ENCODE results near the gene HOXA2. TPM values are rescaled to one million over a fixed set of nuclear protein-coding genes. Genes with fewer than 3 reads are reported as not detected.

The HOXA2 gene
- total and polyA plus RNA-seq, 12 donors = 0.41 to 5.7 (median 1.2) TPM; not detected in 1

GRCh38 chr7:27145165-27145913 lies 42.9 kb upstream of the HOXA2 start:
- Histone ChIP-seq H3K27ac (peak overlapping the region in 4 of 5 donors; percentile 49 to 99 (median 78)), H3K4me1 (replicated peaks in 1 of 2) (peaks cover 16 to 28% of the 10 kb centered on the region in 2 donors), H3K36me3 (replicated peaks in 1 of 2) (peaks cover 0 to 12% of the 10 kb centered on the region in 2 donors), H3K27me3 (no peaks in the 10 kb centered on the region), H3K4me3 (peak overlapping the region in 1 of 4 donors; percentile 17), H3K9me3 (replicated peaks in 1 of 3) (no peaks in the 10 kb centered on the region)
- intact Hi-C loops (cut with DNase I) = no loop called here
- WGBS, 4 donors = 66 to 76% (median 70%) methylated on average over 37 to 47 of the region's 47 CpGs
- peak in 3 of 7 donors; percentile 23 to 59 (median 27) for DNase-seq
- TF ChIP-seq, protein P1, sequence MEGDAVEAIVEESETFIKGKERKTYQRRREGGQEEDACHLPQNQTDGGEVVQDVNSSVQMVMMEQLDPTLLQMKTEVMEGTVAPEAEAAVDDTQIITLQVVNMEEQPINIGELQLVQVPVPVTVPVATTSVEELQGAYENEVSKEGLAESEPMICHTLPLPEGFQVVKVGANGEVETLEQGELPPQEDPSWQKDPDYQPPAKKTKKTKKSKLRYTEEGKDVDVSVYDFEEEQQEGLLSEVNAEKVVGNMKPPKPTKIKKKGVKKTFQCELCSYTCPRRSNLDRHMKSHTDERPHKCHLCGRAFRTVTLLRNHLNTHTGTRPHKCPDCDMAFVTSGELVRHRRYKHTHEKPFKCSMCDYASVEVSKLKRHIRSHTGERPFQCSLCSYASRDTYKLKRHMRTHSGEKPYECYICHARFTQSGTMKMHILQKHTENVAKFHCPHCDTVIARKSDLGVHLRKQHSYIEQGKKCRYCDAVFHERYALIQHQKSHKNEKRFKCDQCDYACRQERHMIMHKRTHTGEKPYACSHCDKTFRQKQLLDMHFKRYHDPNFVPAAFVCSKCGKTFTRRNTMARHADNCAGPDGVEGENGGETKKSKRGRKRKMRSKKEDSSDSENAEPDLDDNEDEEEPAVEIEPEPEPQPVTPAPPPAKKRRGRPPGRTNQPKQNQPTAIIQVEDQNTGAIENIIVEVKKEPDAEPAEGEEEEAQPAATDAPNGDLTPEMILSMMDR (IDR thresholded peaks at IDR 0.05) = no peak
- TF ChIP-seq POLR2A (IDR thresholded peaks at IDR 0.05) = no peak

DNA sequence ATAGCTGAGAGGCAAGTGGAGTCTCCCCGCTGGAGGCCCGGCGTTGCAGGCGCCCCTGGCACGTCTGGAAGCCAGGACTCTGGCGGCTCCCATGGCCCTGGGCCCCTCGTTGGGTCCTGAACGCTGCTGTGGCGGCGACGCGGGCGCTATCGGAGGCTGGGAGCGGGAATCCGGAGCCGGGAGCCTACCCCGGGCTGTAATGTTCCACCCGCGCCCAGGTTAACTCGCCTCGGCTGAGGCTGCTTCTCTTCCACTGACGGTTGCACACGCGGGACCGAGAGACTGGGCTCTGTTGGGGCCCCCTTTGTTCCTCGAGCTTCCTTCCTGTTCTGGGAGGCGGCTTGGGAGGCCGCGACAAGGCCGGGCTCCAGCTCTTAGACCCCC lies 42.3 kb upstream of the HOXA2 start:
- TF ChIP-seq, protein P1 (IDR thresholded peaks at IDR 0.05) = no peak
- TF ChIP-seq POLR2A (IDR thresholded peaks at IDR 0.05) = no peak
- H3K4me1 ChIP-seq (replicated peaks in 1 of 2) = peaks cover 16 to 28% of the 10 kb centered on the region in 2 donors
- peak overlapping the region in 4 of 5 donors; percentile 49 to 99 (median 78) for H3K27ac ChIP-seq
- H3K4me3 ChIP-seq = no peak overlapping the region
- H3K36me3 ChIP-seq (replicated peaks in 1 of 2) = peaks cover 0 to 12% of the 10 kb centered on the region in 2 donors
- no peaks in the 10 kb centered on the region for H3K27me3 ChIP-seq
- H3K9me3 ChIP-seq (replicated peaks in 1 of 3) = no peaks in the 10 kb centered on the region
- intact Hi-C loops (cut with DNase I) = loop anchor here (5.0 kb wide), 1 partner anchor 287 kb away; no protein-coding TSS in a partner anchor
- DNase-seq = peak in 2 of 7 donors; percentile 33 to 56
- 41 to 66% (median 58%) methylated on average over 17 to 31 of the region's 31 CpGs for WGBS, 4 donors

GRCh38 chr7:27143950-27144780 lies 41.7 kb upstream of the HOXA2 start:
- intact Hi-C loops (cut with DNase I) = loop anchor here (5.0 kb wide), 1 partner anchor 287 kb away; no protein-coding TSS in a partner anchor
- Histone ChIP-seq H3K4me1 (replicated peaks in 1 of 2) (peaks cover 16 to 28% of the 10 kb centered on the region in 2 donors), H3K27me3 (no peaks in the 10 kb centered on the region), H3K36me3 (replicated peaks in 1 of 2) (peaks cover 0 to 12% of the 10 kb centered on the region in 2 donors), H3K9me3 (replicated peaks in 1 of 3) (no peaks in the 10 kb centered on the region), H3K4me3 (no peak overlapping the region), H3K27ac (peak overlapping the region in 4 of 5 donors; percentile 57 to 99 (median 78))
- 47 to 55% (median 51%) methylated on average over 39 to 40 of the region's 40 CpGs for WGBS, 4 donors
- TF ChIP-seq POLR2A (IDR thresholded peaks at IDR 0.05) = peak in 1 of 2 donors; percentile 2
- TF ChIP-seq, protein P1 (IDR thresholded peaks at IDR 0.05) = peak in 2 of 6 experiments; percentile 13 to 25
- DNase-seq = peak in 2 of 7 donors; percentile 19 to 56

All from adrenal gland (tissue), 12 donors.